HFF-Myc (cell line): ENCODE data around the gene RGR.

Experiments used
- DNase-seq: peaks from one replicate; pipeline ENCODE4 v3.0.0-alpha.2; 2011; ENCODE audit warnings: low read depth; ENCODE audit errors: extremely low read depth
- H3K4me3 ChIP-seq: replicated peaks from 2 replicates; pipeline ENCODE4 v1.5.1; 2011; ENCODE audit warnings: low read depth, mild to moderate bottlenecking, control low read depth, low read length
- TF ChIP-seq, protein P1 (sequence below): IDR thresholded peaks from 2 replicates; pipeline ENCODE4 v1.5.1; 2012; ENCODE audit warnings: mild to moderate bottlenecking, low read depth, low read length, control low read depth; ENCODE audit errors: missing control alignments

The RGR gene

GRCh38 chr10:84288151-84288550 lies 43.3 kb downstream of the RGR start:
- no peak overlapping the region for H3K4me3 ChIP-seq
- no peak for DNase-seq
- TF ChIP-seq, protein P1, sequence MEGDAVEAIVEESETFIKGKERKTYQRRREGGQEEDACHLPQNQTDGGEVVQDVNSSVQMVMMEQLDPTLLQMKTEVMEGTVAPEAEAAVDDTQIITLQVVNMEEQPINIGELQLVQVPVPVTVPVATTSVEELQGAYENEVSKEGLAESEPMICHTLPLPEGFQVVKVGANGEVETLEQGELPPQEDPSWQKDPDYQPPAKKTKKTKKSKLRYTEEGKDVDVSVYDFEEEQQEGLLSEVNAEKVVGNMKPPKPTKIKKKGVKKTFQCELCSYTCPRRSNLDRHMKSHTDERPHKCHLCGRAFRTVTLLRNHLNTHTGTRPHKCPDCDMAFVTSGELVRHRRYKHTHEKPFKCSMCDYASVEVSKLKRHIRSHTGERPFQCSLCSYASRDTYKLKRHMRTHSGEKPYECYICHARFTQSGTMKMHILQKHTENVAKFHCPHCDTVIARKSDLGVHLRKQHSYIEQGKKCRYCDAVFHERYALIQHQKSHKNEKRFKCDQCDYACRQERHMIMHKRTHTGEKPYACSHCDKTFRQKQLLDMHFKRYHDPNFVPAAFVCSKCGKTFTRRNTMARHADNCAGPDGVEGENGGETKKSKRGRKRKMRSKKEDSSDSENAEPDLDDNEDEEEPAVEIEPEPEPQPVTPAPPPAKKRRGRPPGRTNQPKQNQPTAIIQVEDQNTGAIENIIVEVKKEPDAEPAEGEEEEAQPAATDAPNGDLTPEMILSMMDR = no peak

DNA sequence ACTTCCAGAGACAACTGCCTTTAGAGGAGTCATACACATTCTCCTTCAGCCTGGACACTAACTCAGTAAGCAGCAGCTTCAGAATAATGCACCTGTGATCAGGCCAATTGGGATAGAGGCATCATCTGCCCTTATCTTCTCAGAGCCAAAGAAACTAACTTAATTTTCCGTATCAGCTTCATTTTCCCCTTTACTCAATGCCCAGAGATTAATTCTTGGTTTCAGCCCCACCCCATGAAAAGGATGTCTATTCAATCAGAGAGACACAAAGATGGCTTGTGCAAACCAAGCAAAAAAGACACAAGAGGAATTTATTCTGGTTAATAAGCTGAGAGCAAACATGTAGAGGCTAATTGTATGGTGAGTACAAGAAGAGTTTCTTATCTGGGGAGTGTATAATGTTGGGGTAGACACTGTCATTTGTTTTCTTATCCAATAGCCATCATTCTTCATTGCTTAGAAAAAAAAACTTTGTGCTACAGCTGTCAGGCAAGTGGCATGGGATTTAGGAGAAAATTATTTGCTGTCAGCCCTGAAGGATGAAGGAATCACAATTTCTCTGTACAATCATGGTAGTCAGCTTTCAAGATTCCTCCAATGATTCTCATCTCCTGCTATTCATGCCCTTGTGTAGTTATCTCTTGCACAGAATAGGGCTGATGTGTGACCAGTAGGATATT lies 44.8 kb downstream of the RGR start:
- no peak for DNase-seq
- TF ChIP-seq, protein P1 = no peak
- no peak overlapping the region for H3K4me3 ChIP-seq

GRCh38 chr10:84290235-84290634 lies 45.4 kb downstream of the RGR start:
- TF ChIP-seq, protein P1 = no peak
- no peak for DNase-seq
- H3K4me3 ChIP-seq = no peak overlapping the region

DNA sequence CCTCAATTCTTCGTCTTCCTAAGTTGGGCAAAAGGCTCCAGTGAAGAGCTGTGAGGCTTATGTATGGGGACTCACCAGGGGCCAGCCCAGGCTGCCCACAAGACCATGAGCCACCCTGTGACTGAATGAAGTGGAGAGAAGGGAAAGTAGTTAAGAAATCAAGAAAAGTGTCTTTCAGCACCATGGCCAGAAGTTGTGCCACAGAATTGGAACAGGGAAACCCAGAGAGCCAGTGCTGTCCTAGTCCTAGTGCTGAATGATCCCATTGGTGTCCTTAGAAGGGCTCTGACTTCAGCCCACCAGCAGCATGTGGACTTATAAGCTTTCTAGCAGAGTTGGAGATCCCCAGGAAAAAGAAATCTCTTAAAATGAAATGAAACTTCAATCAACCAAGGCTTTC lies 46.5 kb downstream of the RGR start:
- TF ChIP-seq, protein P1 = no peak
- DNase-seq = no peak
- no peak overlapping the region for H3K4me3 ChIP-seq

DNA sequence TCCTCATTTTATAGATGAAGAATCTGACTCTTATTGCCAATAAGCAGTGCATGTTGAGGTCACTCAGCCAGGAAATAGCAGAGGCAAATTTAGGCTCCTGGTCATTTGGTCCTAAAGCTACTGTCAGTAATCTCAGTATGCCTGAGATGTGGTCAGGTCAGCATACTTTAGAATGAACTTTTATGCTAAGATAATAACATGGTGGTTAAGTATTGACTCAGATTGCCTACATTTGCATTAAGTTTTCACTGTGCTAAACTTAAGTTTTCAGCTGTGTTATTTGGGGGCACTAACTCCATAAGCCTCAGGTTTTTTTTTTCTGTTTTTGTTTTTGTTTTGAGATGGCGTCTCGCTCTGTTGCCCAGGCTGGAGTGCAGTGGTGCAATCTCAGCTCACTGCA lies 47.6 kb downstream of the RGR start:
- no peak overlapping the region for H3K4me3 ChIP-seq
- TF ChIP-seq, protein P1 = no peak
- DNase-seq = no peak

- no peak for DNase-seq
- no peak overlapping the region for H3K4me3 ChIP-seq
- TF ChIP-seq, protein P1 = no peak
These were observed 48.3 kb downstream of the RGR start for GRCh38 chr10:84293171-84293570.

DNA sequence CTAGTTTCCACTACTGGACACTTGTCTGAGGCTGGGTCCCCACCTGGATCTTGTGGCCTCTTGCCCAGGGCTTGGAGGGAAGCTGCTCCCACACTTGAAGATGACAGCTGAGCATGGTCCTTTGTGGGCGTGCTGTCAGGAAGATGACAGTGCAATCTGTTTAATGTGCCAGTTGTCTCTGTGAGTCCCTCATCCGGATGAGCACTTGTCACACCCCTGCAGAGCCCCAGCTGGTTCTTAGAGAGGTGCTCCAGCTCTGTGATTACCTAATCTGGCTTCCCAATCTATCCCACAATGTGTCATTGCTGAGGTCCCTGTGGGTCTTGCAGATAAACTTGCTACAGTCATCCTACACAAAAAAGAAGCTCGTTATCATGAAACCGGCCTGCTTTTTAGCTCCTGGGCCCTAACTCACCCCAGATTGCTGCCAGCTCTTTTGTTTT lies 48.7 kb downstream of the RGR start:
- DNase-seq = no peak
- H3K4me3 ChIP-seq = no peak overlapping the region
- TF ChIP-seq, protein P1 = no peak
